Mesothelial cell of epicardium (in vitro differentiated cells): Measurements from ENCODE around the gene SPTLC1. TPM values are rescaled to one million over a fixed set of nuclear protein-coding genes. Genes with fewer than 3 reads are reported as not detected.
A peak's percentile ranks its signal among the peaks of the same experiment; 100 is the strongest.
"Not testable (repeated sequence)": the region's sequence is repeated elsewhere in the genome, so short reads cannot be mapped to it uniquely, and the experiment has no call there.

Experiments used
- DNase-seq, 2 experiments: peaks; one replicate each; pipeline ENCODE4 v3.0.0; 2021; ENCODE audit warnings: low spot score in 2 of 2; ENCODE audit not compliant: unreplicated experiment in 2 of 2
- H3K27ac Mint-ChIP-seq: 2 replicates; pipeline ENCODE4 v1.8.0; 2021; ENCODE audit warnings: mixed read lengths
- H3K27me3 Mint-ChIP-seq: 2 replicates; pipeline ENCODE4 v1.8.0; 2021; ENCODE audit warnings: low read depth, mixed read lengths
- H3K36me3 Mint-ChIP-seq: 2 replicates; pipeline ENCODE4 v1.8.0; 2021; ENCODE audit warnings: mixed read lengths
- H3K4me1 Mint-ChIP-seq: 2 replicates; pipeline ENCODE4 v1.8.0; 2021; ENCODE audit warnings: mixed read lengths
- H3K4me3 Mint-ChIP-seq: 2 replicates; pipeline ENCODE4 v1.8.0; 2021; ENCODE audit warnings: mild to moderate bottlenecking, moderate library complexity, mixed read lengths
- H3K9me3 Mint-ChIP-seq: 2 replicates; pipeline ENCODE4 v1.8.0; 2021; ENCODE audit warnings: mixed read lengths
- total RNA-seq: library from RNA; stranded (reverse); gene quantifications from 3 replicates; pipeline ENCODE4 v1.2.1, GENCODE V29; 2021
- TF ChIP-seq, protein P1 (sequence below): fragments of 200-600 bp; sonication (generic); IDR thresholded peaks from one replicate; pipeline ENCODE4 v1.5.0; 2021; ENCODE audit warnings: antibody characterized with exemption; ENCODE audit not compliant: unreplicated experiment

SPTLC1 gene
- total RNA-seq, 1 donor from 2014 or later, result 77.7 TPM

DNA sequence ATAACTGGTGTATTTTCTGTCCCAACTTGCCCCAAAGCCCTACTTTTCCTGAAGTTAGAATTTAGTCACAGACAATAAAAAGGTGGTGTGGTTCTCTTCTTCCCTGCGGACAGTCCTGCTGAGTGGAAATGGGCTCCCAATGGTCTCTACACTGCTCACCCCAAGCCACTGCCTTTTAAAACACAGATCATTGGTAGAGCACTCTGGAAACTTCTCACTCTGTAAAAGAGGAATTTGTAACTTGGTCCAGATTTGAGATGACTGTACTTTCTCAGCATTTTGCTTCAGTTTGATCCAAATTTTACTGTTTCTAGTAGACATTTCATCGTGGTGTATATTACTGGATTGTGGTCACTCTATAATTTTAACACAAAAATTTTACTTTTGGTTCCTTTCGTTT is 84.8 kb downstream of the SPTLC1 start:
- Mint-ChIP-seq H3K4me1 (no peaks in the 10 kb centered on the region), H3K27ac (no peak overlapping the region), H3K36me3 (peaks cover 18% of the 10 kb centered on the region), H3K27me3 (no peaks in the 10 kb centered on the region), H3K9me3 (no peaks in the 10 kb centered on the region), H3K4me3 (no peak overlapping the region)
- TF ChIP-seq, protein P1, sequence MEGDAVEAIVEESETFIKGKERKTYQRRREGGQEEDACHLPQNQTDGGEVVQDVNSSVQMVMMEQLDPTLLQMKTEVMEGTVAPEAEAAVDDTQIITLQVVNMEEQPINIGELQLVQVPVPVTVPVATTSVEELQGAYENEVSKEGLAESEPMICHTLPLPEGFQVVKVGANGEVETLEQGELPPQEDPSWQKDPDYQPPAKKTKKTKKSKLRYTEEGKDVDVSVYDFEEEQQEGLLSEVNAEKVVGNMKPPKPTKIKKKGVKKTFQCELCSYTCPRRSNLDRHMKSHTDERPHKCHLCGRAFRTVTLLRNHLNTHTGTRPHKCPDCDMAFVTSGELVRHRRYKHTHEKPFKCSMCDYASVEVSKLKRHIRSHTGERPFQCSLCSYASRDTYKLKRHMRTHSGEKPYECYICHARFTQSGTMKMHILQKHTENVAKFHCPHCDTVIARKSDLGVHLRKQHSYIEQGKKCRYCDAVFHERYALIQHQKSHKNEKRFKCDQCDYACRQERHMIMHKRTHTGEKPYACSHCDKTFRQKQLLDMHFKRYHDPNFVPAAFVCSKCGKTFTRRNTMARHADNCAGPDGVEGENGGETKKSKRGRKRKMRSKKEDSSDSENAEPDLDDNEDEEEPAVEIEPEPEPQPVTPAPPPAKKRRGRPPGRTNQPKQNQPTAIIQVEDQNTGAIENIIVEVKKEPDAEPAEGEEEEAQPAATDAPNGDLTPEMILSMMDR, result no peak
- DNase-seq, result no peak

DNA sequence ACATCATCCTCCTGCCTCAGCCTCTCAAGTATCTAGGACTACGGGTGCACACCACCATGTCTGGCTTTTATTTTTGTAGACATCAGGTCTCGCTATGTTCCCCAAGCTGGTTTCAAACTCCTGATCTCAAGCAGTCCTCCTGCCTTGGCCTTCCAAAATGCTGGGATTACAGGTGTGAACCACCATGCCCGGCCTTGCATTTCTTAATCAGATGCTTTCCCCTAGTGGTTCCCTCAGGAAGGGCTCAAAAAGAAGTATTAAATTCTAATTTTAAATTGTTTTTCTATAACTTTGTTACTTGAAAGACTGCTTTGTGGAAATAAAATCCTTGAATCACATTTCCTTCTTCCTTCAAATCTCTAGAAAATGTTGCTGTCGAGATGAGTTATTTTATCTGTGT is 85.7 kb downstream of the SPTLC1 start:
- H3K27ac Mint-ChIP-seq, result no peak overlapping the region
- H3K36me3 Mint-ChIP-seq, result peaks cover 13% of the 10 kb centered on the region
- H3K9me3 Mint-ChIP-seq, result no peaks in the 10 kb centered on the region
- no peak overlapping the region for H3K4me3 Mint-ChIP-seq
- H3K4me1 Mint-ChIP-seq, result no peaks in the 10 kb centered on the region
- TF ChIP-seq, protein P1, result peak; percentile 39
- no peak for DNase-seq
- H3K27me3 Mint-ChIP-seq, result no peaks in the 10 kb centered on the region

DNA sequence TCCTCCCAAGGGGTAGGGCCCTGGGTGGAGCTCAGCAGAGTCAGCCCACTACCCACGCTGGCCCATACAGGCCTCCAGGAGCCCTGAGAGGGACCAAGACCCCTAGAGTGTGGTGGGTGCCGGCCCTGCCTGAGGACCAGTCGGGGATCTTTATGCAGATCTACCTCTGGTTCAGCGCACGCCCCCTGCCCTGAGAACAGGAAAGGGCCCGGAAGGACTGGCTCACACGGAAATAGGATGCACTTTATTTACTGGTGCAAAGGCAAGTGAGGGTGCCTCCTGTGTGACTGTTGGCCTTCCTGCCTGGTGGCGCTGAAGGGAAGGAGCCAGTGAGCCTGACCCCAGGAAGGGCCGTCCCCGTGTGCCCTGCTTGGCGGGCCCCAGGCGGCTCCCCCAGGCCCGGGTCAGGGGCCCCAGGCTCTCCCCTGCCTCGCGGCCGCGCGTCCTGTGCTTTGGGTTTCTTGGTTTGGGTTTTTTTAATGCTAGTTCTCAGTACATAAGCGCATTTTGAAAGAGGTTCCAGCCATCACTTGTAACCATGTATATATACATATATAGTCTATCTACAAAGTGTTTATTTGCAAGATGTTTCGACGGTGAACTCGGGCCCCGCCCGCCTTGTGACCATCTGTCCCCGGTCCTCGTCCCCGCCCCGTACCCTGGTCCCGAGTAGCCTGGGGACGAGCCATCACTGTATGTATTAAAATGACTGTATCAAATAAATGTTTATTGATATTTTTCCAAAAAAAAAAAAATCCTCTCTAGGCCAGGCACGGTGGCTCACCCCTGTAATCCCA is 88.8 kb downstream of the SPTLC1 start:
- DNase-seq, result no peak
- no peaks in the 10 kb centered on the region for H3K4me1 Mint-ChIP-seq
- TF ChIP-seq, protein P1, result no peak

DNA sequence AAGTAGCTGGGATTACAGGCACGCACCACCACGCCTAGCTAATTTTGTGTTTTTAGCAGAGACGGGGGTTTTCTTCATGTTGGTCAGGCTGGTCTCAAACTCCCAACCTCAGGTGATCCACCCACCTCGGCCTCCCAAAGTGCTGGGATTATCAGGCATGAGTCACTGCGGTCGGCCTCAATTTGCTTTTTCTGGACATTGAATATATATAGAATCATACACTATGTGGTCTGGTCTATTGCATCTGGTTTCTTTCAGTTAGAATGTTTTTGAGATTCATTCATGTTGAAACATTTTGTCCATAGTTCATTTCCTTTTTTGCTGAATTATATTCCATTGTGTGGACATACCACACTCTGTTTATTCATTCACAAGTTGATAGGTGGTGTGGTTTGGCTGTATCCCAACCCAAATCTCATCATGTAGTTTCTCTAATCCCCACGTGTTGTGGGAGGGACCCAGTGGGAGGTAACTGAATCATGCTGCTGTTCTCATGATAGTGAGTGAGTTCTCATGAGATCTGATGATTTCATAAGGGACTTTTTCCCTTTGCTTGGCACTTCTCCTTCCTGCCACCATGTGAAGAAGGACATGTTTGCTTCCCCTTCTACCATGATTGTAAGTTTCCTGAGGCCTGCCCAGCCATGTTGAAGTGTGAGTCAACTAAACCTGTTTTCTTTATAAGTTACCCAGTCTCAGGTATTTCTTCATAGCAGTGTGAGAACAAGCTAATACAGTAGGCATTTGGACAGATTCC is 93.2 kb downstream of the SPTLC1 start:
- not testable (repeated sequence) for DNase-seq, H3K4me3 Mint-ChIP-seq, H3K27ac Mint-ChIP-seq, H3K36me3 Mint-ChIP-seq, H3K27me3 Mint-ChIP-seq, H3K9me3 Mint-ChIP-seq, H3K4me1 Mint-ChIP-seq

More for the DNA sequence above, 88.8 kb downstream of the SPTLC1 start:
- Mint-ChIP-seq H3K27ac (no peak overlapping the region), H3K9me3 (peaks cover 3% of the 10 kb centered on the region), H3K27me3 (no peaks in the 10 kb centered on the region), H3K36me3 (no peaks in the 10 kb centered on the region), H3K4me3 (no peak overlapping the region)

DNA sequence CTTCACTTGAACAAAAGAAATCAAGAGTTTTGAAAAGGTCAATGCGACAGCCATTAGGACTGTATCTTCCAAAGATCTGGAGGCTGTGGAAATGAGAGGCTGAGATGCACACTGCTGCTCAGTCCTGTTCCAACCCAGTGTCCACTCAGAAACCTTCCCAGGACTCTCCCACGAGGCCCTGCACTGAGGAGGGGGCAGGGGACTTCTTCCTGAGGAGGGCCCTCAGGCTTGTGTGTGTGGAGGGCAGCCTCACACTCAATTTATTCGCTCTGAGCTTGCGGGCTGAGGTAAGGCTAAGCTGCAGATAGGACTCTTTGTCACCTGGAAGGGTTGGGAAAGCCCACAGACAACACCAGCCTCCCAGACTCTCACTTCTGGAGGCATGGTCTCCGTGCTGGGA is 95.6 kb downstream of the SPTLC1 start:
- no peaks in the 10 kb centered on the region for H3K27me3 Mint-ChIP-seq
- TF ChIP-seq, protein P1, result no peak
- peaks cover 1% of the 10 kb centered on the region for H3K36me3 Mint-ChIP-seq
- no peak overlapping the region for H3K4me3 Mint-ChIP-seq
- no peak overlapping the region for H3K27ac Mint-ChIP-seq
- DNase-seq, result no peak
- H3K9me3 Mint-ChIP-seq, result peaks cover 7% of the 10 kb centered on the region
- H3K4me1 Mint-ChIP-seq, result no peaks in the 10 kb centered on the region
